ENCODE data around the gene TMED10.
"Not testable (repeated sequence)": the region's sequence is repeated elsewhere in the genome, so short reads cannot be mapped to it uniquely, and the experiment has no call there.

Gene TMED10

GRCh38 chr14:75190023-75190422 is 13.6 kb upstream of the TMED10 start:
- no peak for DNase-seq (ENCODE audit: low read depth in 2 of 2)

- DNase-seq (ENCODE audit: low read depth in 2 of 2): no peak
Observed at GRCh38 chr14:75188520-75189268, 12.3 kb upstream of the TMED10 start.

GRCh38 chr14:75188086-75188485 is 11.7 kb upstream of the TMED10 start:
- no peak for DNase-seq (ENCODE audit: low read depth in 2 of 2)

- DNase-seq (ENCODE audit: low read depth in 2 of 2): no peak
Observed at GRCh38 chr14:75186953-75187352, 10.5 kb upstream of the TMED10 start.

- no peak for DNase-seq (ENCODE audit: low read depth in 2 of 2)
Observed at GRCh38 chr14:75185251-75186040, 9.0 kb upstream of the TMED10 start.

GRCh38 chr14:75184492-75184891 is 8.1 kb upstream of the TMED10 start:
- DNase-seq (ENCODE audit: low read depth in 2 of 2): no peak

GRCh38 chr14:75184039-75184438 is 7.6 kb upstream of the TMED10 start:
- no peak for DNase-seq (ENCODE audit: low read depth in 2 of 2)

GRCh38 chr14:75183225-75183624 is 6.8 kb upstream of the TMED10 start:
- no peak for DNase-seq (ENCODE audit: low read depth in 2 of 2)

GRCh38 chr14:75182821-75183220 is 6.4 kb upstream of the TMED10 start:
- no peak for DNase-seq (ENCODE audit: low read depth in 2 of 2)

GRCh38 chr14:75182163-75182562 is 5.8 kb upstream of the TMED10 start:
- DNase-seq (ENCODE audit: low read depth in 2 of 2): not testable (repeated sequence)

GRCh38 chr14:75181293-75182062 is 5.1 kb upstream of the TMED10 start:
- DNase-seq (ENCODE audit: low read depth in 2 of 2): no peak

- DNase-seq (ENCODE audit: low read depth in 2 of 2): no peak
Observed at GRCh38 chr14:75175677-75176141, 703 bp downstream of the TMED10 start.

- no peak for DNase-seq (ENCODE audit: low read depth in 2 of 2)
Observed at GRCh38 chr14:75174066-75174465, 2.3 kb downstream of the TMED10 start.

GRCh38 chr14:75170772-75171171 is 5.6 kb downstream of the TMED10 start:
- no peak for DNase-seq (ENCODE audit: low read depth in 2 of 2)

- DNase-seq (ENCODE audit: low read depth in 2 of 2): no peak
Observed at GRCh38 chr14:75168586-75169335, 7.7 kb downstream of the TMED10 start.

- DNase-seq (ENCODE audit: low read depth in 2 of 2): no peak
Observed at GRCh38 chr14:75167325-75167724, 9.1 kb downstream of the TMED10 start.

- no peak for DNase-seq (ENCODE audit: low read depth in 2 of 2)
Observed at GRCh38 chr14:75165586-75166391, 10.6 kb downstream of the TMED10 start.

GRCh38 chr14:75164809-75165208 is 11.6 kb downstream of the TMED10 start:
- DNase-seq (ENCODE audit: low read depth in 2 of 2): no peak

- no peak for DNase-seq (ENCODE audit: low read depth in 2 of 2)
Observed at GRCh38 chr14:75163677-75164076, 12.7 kb downstream of the TMED10 start.

- DNase-seq (ENCODE audit: low read depth in 2 of 2): no peak
Observed at GRCh38 chr14:75162631-75163030, 13.8 kb downstream of the TMED10 start.
